HEK293 (cell line): ENCODE measurements around the gene EMCN.

Experiments
- CTCF ChIA-PET: fragments of 350-600 bp; formaldehyde crosslinking; extraction: SDS; loops from one replicate; lab custom pipeline; 2021; ENCODE audit warnings: antibody characterized with exemption; lab: Yijun Ruan, JAX
- POLR2A ChIA-PET: fragments of 300-600 bp; formaldehyde crosslinking; extraction: SDS; loops from one replicate; lab custom pipeline; 2020; ENCODE audit warnings: antibody characterized with exemption, inconsistent platforms; lab: Yijun Ruan, JAX
- H3K27ac ChIP-seq: fragments of 200-500 bp; sonication (Bioruptor generic); 2 replicates; pipeline ENCODE4 v1.5.1; 2014; ENCODE audit warnings: low read depth, low read length, control low read depth, inconsistent platforms; ENCODE audit errors: extremely low read depth
- H3K36me3 ChIP-seq, 2 experiments: fragments of 200-500 bp in 1 of 2; sonication (Bioruptor generic) in 1 of 2; 1 replicate in 1 of 2; 2 replicates in 1 of 2; pipeline ENCODE4 v1.5.1; 2014 to 2017; ENCODE audit warnings: inconsistent platforms in 2 of 2, low read length in 2 of 2; ENCODE audit not compliant: control insufficient read depth in 2 of 2, insufficient read depth in 1 of 2
- H3K4me1 ChIP-seq: fragments of 200-500 bp; sonication (Bioruptor generic); 2 replicates; pipeline ENCODE4 v1.5.1; 2014; ENCODE audit warnings: mild to moderate bottlenecking, low read length, inconsistent platforms; ENCODE audit not compliant: control insufficient read depth, insufficient read depth
- H3K4me3 ChIP-seq: 2 replicates; pipeline ENCODE4 v1.5.1; 2011; ENCODE audit warnings: low read depth, mild to moderate bottlenecking, control low read depth, low read length, moderate library complexity
- H3K9me3 ChIP-seq: fragments of 200-500 bp; sonication (Bioruptor generic); 2 replicates; pipeline ENCODE4 v1.5.1; 2014; ENCODE audit warnings: low read depth, low read length, inconsistent platforms; ENCODE audit not compliant: control insufficient read depth, insufficient read depth
- BCL11B ChIP-seq: fragments of 450-650 bp; formaldehyde crosslinking; IDR thresholded peaks from 2 replicates; pipeline ENCODE4 v1.5.1; 2016; ENCODE audit warnings: low read depth, missing biosample characterization, missing genetic modification characterization
- KLF9 ChIP-seq: fragments of 450-650 bp; formaldehyde crosslinking; IDR thresholded peaks from 2 replicates; pipeline ENCODE4 v1.5.1; 2016; ENCODE audit warnings: missing biosample characterization, missing genetic modification characterization, low read depth
- ZNF146 ChIP-seq: fragments of 450-650 bp; formaldehyde crosslinking; IDR thresholded peaks from 2 replicates; pipeline ENCODE4 v1.5.1; 2016; ENCODE audit warnings: missing biosample characterization, missing genetic modification characterization
- ZNF239 ChIP-seq: fragments of 450-650 bp; formaldehyde crosslinking; IDR thresholded peaks from 2 replicates; pipeline ENCODE4 v1.5.1; 2016; ENCODE audit warnings: missing biosample characterization, missing genetic modification characterization
- ZNF311 ChIP-seq: fragments of 450-650 bp; formaldehyde crosslinking; IDR thresholded peaks from 2 replicates; pipeline ENCODE4 v1.5.1; 2017; ENCODE audit warnings: missing biosample characterization, missing genetic modification characterization, borderline replicate concordance
- ZNF433 ChIP-seq: fragments of 450-650 bp; formaldehyde crosslinking; IDR thresholded peaks from 2 replicates; pipeline ENCODE4 v1.5.1; 2016; ENCODE audit warnings: missing biosample characterization, missing genetic modification characterization, low read depth
- ZNF544 ChIP-seq: fragments of 450-650 bp; formaldehyde crosslinking; IDR thresholded peaks from 2 replicates; pipeline ENCODE4 v1.5.0; 2017; ENCODE audit warnings: missing biosample characterization, missing genetic modification characterization
- ZNF654 ChIP-seq: fragments of 450-650 bp; formaldehyde crosslinking; IDR thresholded peaks from 2 replicates; pipeline ENCODE4 v1.5.1; 2016; ENCODE audit warnings: low read depth, missing biosample characterization, missing genetic modification characterization
- ZNF785 ChIP-seq: fragments of 450-650 bp; formaldehyde crosslinking; IDR thresholded peaks from 2 replicates; pipeline ENCODE4 v1.5.1; 2016; ENCODE audit warnings: missing biosample characterization, missing genetic modification characterization
- ZSCAN16 ChIP-seq: fragments of 450-650 bp; formaldehyde crosslinking; IDR thresholded peaks from 2 replicates; pipeline ENCODE4 v1.5.1; 2016; ENCODE audit warnings: missing biosample characterization, missing genetic modification characterization
- TF ChIP-seq, protein P1 (sequence below): fragments of 450-650 bp; formaldehyde crosslinking; IDR thresholded peaks from 2 replicates; pipeline ENCODE4 v1.5.1; 2016; ENCODE audit warnings: missing biosample characterization, missing genetic modification characterization, borderline replicate concordance
- TF ChIP-seq, protein P2 (sequence below): fragments of 450-650 bp; IDR thresholded peaks from 2 replicates; pipeline ENCODE4 v1.5.1; 2018; ENCODE audit warnings: missing biosample characterization, missing genetic modification characterization
- TF ChIP-seq, protein P3 (sequence below): fragments of 450-650 bp; formaldehyde crosslinking; IDR thresholded peaks from 2 replicates; pipeline ENCODE4 v1.5.1; 2017; ENCODE audit warnings: missing biosample characterization, missing genetic modification characterization
- TF ChIP-seq, protein P4 (sequence below): fragments of 450-650 bp; formaldehyde crosslinking; IDR thresholded peaks from 2 replicates; pipeline ENCODE4 v1.5.1; 2016; ENCODE audit warnings: missing biosample characterization, missing genetic modification characterization
- TF ChIP-seq, protein P5 (sequence below): fragments of 450-650 bp; formaldehyde crosslinking; IDR thresholded peaks from 2 replicates; pipeline ENCODE4 v1.5.1; 2017; ENCODE audit warnings: missing biosample characterization, mild to moderate bottlenecking, missing genetic modification characterization, moderate library complexity

Gene EMCN

DNA sequence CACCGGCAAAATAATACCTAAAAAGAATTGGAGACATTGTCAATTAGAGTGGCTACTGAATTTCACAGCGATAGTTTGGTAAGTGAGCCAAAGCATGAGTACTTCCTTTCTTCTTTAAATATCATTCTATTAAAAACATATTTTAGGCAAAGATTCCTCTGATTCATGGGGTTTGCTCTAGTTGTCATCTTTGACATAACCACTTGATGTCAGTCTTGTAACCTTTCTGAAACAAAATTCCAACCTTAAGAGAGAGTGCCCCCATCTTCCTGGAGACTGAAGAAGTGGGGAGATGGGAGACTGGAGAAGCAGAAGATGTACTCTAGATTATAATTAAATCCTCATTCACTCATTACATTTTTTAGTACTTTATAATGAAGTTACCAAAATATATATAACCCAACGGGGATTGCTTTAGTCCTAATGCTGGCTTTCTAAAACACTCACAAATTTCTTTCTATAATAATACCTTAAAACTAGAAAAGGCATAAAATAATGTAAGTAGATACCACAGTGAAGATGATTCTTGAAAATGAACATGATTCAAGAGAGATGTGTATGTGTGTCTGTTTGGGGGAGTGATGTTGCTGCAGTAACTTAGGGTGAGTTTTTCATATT, 96.4 kb downstream of the EMCN start:
- Histone ChIP-seq H3K4me3 (no peak overlapping the region), H3K36me3 (no peaks in the 10 kb centered on the region), H3K4me1 (no peaks in the 10 kb centered on the region), H3K9me3 (no peaks in the 10 kb centered on the region), H3K27ac (no peak overlapping the region)
- ChIA-PET CTCF (interaction anchor here (0.7 kb wide), 1 partner anchor 1816 kb away, joined by 3 read pairs; no protein-coding TSS in a partner anchor), POLR2A (no interaction called here)
- TF ChIP-seq, protein P1, sequence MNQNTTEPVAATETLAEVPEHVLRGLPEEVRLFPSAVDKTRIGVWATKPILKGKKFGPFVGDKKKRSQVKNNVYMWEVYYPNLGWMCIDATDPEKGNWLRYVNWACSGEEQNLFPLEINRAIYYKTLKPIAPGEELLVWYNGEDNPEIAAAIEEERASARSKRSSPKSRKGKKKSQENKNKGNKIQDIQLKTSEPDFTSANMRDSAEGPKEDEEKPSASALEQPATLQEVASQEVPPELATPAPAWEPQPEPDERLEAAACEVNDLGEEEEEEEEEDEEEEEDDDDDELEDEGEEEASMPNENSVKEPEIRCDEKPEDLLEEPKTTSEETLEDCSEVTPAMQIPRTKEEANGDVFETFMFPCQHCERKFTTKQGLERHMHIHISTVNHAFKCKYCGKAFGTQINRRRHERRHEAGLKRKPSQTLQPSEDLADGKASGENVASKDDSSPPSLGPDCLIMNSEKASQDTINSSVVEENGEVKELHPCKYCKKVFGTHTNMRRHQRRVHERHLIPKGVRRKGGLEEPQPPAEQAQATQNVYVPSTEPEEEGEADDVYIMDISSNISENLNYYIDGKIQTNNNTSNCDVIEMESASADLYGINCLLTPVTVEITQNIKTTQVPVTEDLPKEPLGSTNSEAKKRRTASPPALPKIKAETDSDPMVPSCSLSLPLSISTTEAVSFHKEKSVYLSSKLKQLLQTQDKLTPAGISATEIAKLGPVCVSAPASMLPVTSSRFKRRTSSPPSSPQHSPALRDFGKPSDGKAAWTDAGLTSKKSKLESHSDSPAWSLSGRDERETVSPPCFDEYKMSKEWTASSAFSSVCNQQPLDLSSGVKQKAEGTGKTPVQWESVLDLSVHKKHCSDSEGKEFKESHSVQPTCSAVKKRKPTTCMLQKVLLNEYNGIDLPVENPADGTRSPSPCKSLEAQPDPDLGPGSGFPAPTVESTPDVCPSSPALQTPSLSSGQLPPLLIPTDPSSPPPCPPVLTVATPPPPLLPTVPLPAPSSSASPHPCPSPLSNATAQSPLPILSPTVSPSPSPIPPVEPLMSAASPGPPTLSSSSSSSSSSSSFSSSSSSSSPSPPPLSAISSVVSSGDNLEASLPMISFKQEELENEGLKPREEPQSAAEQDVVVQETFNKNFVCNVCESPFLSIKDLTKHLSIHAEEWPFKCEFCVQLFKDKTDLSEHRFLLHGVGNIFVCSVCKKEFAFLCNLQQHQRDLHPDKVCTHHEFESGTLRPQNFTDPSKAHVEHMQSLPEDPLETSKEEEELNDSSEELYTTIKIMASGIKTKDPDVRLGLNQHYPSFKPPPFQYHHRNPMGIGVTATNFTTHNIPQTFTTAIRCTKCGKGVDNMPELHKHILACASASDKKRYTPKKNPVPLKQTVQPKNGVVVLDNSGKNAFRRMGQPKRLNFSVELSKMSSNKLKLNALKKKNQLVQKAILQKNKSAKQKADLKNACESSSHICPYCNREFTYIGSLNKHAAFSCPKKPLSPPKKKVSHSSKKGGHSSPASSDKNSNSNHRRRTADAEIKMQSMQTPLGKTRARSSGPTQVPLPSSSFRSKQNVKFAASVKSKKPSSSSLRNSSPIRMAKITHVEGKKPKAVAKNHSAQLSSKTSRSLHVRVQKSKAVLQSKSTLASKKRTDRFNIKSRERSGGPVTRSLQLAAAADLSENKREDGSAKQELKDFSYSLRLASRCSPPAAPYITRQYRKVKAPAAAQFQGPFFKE (tag by site-specific recombination): no peak
- TF ChIP-seq, protein P2, sequence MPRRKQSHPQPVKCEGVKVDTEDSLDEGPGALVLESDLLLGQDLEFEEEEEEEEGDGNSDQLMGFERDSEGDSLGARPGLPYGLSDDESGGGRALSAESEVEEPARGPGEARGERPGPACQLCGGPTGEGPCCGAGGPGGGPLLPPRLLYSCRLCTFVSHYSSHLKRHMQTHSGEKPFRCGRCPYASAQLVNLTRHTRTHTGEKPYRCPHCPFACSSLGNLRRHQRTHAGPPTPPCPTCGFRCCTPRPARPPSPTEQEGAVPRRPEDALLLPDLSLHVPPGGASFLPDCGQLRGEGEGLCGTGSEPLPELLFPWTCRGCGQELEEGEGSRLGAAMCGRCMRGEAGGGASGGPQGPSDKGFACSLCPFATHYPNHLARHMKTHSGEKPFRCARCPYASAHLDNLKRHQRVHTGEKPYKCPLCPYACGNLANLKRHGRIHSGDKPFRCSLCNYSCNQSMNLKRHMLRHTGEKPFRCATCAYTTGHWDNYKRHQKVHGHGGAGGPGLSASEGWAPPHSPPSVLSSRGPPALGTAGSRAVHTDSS: no peak
- TF ChIP-seq ZNF654 (tag by site-specific recombination) (peak; percentile 39), ZNF311 (tag by site-specific recombination) (no peak), ZNF544 (tag by site-specific recombination) (no peak)
- TF ChIP-seq, protein P3, sequence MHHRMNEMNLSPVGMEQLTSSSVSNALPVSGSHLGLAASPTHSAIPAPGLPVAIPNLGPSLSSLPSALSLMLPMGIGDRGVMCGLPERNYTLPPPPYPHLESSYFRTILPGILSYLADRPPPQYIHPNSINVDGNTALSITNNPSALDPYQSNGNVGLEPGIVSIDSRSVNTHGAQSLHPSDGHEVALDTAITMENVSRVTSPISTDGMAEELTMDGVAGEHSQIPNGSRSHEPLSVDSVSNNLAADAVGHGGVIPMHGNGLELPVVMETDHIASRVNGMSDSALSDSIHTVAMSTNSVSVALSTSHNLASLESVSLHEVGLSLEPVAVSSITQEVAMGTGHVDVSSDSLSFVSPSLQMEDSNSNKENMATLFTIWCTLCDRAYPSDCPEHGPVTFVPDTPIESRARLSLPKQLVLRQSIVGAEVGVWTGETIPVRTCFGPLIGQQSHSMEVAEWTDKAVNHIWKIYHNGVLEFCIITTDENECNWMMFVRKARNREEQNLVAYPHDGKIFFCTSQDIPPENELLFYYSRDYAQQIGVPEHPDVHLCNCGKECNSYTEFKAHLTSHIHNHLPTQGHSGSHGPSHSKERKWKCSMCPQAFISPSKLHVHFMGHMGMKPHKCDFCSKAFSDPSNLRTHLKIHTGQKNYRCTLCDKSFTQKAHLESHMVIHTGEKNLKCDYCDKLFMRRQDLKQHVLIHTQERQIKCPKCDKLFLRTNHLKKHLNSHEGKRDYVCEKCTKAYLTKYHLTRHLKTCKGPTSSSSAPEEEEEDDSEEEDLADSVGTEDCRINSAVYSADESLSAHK (tag by site-specific recombination): no peak

DNA sequence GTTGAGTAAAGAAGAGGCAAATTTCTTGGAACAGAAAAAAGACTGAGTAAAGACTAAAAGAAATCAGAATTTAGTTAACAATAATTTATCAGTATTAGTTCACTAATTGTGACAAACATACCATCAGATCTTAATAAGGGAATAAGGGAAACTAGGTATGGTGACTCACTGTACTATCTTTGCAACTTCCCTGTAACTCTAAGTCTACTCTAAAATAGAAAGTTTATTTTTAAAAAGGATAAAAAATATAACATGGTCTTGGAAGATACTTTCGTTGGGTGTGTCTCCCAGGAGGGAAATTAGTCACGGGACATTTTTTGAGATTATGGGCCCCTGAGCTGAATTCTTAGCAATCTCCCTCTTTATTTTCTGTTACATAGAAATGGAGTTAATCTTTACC, 97.3 kb downstream of the EMCN start:
- H3K4me3 ChIP-seq: no peak overlapping the region
- no peaks in the 10 kb centered on the region for H3K9me3 ChIP-seq
- H3K4me1 ChIP-seq: no peaks in the 10 kb centered on the region
- CTCF ChIA-PET: no interaction called here
- TF ChIP-seq ZNF785 (tag by site-specific recombination) (no peak), ZNF239 (no peak), ZNF146 (no peak), KLF9 (no peak), ZNF433 (tag by site-specific recombination) (no peak), ZSCAN16 (tag by site-specific recombination) (no peak), BCL11B (tag by site-specific recombination) (no peak)
- TF ChIP-seq, protein P4, sequence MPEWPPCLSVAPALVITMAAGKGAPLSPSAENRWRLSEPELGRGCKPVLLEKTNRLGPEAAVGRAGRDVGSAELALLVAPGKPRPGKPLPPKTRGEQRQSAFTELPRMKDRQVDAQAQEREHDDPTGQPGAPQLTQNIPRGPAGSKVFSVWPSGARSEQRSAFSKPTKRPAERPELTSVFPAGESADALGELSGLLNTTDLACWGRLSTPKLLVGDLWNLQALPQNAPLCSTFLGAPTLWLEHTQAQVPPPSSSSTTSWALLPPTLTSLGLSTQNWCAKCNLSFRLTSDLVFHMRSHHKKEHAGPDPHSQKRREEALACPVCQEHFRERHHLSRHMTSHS (tag by site-specific recombination): no peak
- TF ChIP-seq, protein P5, sequence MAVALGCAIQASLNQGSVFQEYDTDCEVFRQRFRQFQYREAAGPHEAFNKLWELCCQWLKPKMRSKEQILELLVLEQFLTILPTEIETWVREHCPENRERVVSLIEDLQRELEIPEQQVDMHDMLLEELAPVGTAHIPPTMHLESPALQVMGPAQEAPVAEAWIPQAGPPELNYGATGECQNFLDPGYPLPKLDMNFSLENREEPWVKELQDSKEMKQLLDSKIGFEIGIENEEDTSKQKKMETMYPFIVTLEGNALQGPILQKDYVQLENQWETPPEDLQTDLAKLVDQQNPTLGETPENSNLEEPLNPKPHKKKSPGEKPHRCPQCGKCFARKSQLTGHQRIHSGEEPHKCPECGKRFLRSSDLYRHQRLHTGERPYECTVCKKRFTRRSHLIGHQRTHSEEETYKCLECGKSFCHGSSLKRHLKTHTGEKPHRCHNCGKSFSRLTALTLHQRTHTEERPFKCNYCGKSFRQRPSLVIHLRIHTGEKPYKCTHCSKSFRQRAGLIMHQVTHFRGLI (tag by site-specific recombination): no peak
- H3K27ac ChIP-seq: no peak overlapping the region
- POLR2A ChIA-PET: no interaction called here
- no peaks in the 10 kb centered on the region for H3K36me3 ChIP-seq
